IMR-90 (cell line): Measurements from ENCODE around the gene FBXL19. TPM values are rescaled to one million over a fixed set of nuclear protein-coding genes. Genes with fewer than 3 reads are reported as not detected.

ENCODE experiments used
- CTCF ChIP-seq: conservative IDR thresholded peaks from 2 replicates; pipeline ENCODE4 v1.5.1; 2012; ENCODE audit warnings: mild to moderate bottlenecking, low read depth, low read length, improper control_type of control experiment
- RCOR1 ChIP-seq: IDR thresholded peaks from 2 replicates; pipeline ENCODE4 v1.6.1; 2012; ENCODE audit warnings: mild to moderate bottlenecking, low read length, improper control_type of control experiment; ENCODE audit not compliant: insufficient replicate concordance
- polyA plus RNA-seq, 3 experiments: library from polyadenylated mRNA; depleted of rRNA; stranded (reverse); fragments of >200 nt; gene quantifications; 2 replicates each; pipeline ENCODE4 v1.2.3, GENCODE V29; 2012; ENCODE audit warnings: low replicate concordance in 1 of 3
- total RNA-seq: library from RNA; depleted of rRNA; stranded (reverse); fragments of >200 nt; gene quantifications from 2 replicates; pipeline ENCODE4 v1.2.3, GENCODE V29; 2012

The FBXL19 gene
- total and polyA plus RNA-seq, 2 of the 4 experiments (the other 2 are of a cell fraction): 5.0 to 13.8 TPM

GRCh38 chr16:30874244-30874820 is 49.0 kb upstream of the FBXL19 start (continued):
- no peak for TF ChIP-seq CTCF
- no peak for TF ChIP-seq RCOR1
